ENCODE data around the gene RAB20.
"Not testable (repeated sequence)": the region's sequence is repeated elsewhere in the genome, so short reads cannot be mapped to it uniquely, and the experiment has no call there.

Gene RAB20

DNA sequence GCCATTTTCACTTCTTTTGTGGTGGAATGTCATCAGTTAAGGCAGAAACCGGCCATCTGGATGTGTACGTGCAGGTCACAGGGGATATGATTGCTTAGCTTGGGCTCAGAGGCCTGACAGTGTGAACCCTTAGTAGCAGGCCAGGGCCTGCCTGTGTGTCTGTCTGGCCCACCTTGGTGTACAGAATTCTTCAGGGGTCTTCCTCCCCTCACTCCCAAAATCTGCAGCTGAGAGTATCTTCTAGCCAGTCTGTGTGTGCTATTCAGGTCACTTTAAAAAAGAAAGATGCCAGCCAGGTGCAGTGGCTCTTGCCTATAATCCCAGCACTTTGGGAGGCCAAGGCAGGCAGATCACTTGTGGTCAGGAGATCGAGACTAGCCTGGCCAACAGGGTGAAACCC lies 74.6 kb downstream of the RAB20 start:
- not testable (repeated sequence) for H3K9me3 ChIP-seq (ENCODE audit: control insufficient read depth, low read length); H3K4me3 ChIP-seq (ENCODE audit: extremely low read depth, insufficient read depth, low read length, poor library complexity, severe bottlenecking)
- Histone ChIP-seq H3K36me3 (ENCODE audit: control insufficient read depth, insufficient read depth, low read length) (peaks cover 79% of the 10 kb centered on the region), H3K27ac (ENCODE audit: low read depth, low read length, severe bottlenecking) (peak overlapping the region; percentile 73), H3K4me1 (ENCODE audit: control insufficient read depth, insufficient read depth, low read length, poor library complexity, severe bottlenecking) (peaks cover 35% of the 10 kb centered on the region)
- WGBS, 2 experiments (ENCODE audit: insufficient coverage in 2 of 2), result 35 to 60% methylated on average over 1 to 3 of the region's 3 CpGs

DNA sequence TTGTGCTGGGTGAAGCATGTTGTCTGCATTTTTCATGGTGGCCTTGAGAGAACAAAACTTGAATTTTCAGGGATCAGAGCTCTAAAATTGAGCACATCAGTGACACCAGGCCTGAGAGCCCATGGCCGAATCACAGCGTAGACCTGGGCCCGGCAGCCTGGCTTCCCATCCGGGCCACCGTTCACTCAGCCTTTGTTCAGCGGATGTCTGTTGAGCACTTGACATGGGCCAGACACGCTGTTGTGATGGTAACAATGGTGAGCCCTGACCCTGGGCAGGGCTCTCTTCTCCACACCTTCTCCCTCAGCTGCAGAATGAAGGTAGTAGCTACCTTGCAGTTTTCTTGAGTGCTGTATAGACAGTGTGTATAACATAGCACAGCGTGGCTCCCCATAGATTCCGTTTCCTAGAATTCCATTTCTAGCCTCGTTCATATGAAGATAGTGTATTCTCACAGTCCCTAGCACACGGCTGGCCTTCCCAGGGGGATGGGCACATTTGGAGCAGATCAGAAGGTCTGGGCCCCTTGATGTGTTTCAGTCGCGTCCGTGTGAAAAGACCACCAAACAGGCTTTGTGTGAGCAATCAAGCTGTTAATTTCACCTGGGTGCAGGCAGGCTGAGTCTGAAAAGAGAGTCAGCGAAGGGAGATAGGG lies 75.3 kb downstream of the RAB20 start:
- 25 to 34% methylated on average over 10 to 14 of the region's 15 CpGs for WGBS, 2 experiments (ENCODE audit: insufficient coverage in 2 of 2)
- Histone ChIP-seq H3K4me3 (ENCODE audit: extremely low read depth, insufficient read depth, low read length, poor library complexity, severe bottlenecking) (no peak overlapping the region), H3K27ac (ENCODE audit: low read depth, low read length, severe bottlenecking) (peak overlapping the region; percentile 98), H3K9me3 (ENCODE audit: control insufficient read depth, low read length) (no peaks in the 10 kb centered on the region), H3K36me3 (ENCODE audit: control insufficient read depth, insufficient read depth, low read length) (peaks cover 75% of the 10 kb centered on the region), H3K4me1 (ENCODE audit: control insufficient read depth, insufficient read depth, low read length, poor library complexity, severe bottlenecking) (peaks cover 35% of the 10 kb centered on the region)

DNA sequence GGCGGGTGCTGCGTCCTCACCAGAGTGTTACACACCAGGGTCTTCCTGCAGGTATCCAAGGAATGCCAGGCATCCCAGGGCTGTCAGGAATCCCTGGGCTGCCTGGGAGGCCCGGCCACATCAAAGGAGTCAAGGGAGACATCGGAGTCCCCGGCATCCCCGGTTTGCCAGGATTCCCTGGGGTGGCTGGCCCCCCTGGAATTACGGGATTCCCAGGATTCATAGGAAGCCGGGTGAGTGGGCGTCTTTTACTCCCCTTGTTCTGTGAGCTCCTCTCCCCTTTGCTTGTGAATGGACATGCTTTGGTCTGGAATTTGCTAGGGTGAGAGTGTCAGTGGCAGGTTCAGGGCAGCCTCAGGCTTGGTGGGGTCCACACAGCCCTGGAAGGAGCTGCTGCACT lies 75.9 kb downstream of the RAB20 start:
- WGBS, 2 experiments (ENCODE audit: insufficient coverage in 2 of 2), result 21 to 30% methylated on average over 5 to 9 of the region's 9 CpGs
- Histone ChIP-seq H3K27ac (ENCODE audit: low read depth, low read length, severe bottlenecking) (peak overlapping the region; percentile 98), H3K4me3 (ENCODE audit: extremely low read depth, insufficient read depth, low read length, poor library complexity, severe bottlenecking) (no peak overlapping the region), H3K4me1 (ENCODE audit: control insufficient read depth, insufficient read depth, low read length, poor library complexity, severe bottlenecking) (peaks cover 35% of the 10 kb centered on the region), H3K9me3 (ENCODE audit: control insufficient read depth, low read length) (no peaks in the 10 kb centered on the region), H3K36me3 (ENCODE audit: control insufficient read depth, insufficient read depth, low read length) (peaks cover 71% of the 10 kb centered on the region)

DNA sequence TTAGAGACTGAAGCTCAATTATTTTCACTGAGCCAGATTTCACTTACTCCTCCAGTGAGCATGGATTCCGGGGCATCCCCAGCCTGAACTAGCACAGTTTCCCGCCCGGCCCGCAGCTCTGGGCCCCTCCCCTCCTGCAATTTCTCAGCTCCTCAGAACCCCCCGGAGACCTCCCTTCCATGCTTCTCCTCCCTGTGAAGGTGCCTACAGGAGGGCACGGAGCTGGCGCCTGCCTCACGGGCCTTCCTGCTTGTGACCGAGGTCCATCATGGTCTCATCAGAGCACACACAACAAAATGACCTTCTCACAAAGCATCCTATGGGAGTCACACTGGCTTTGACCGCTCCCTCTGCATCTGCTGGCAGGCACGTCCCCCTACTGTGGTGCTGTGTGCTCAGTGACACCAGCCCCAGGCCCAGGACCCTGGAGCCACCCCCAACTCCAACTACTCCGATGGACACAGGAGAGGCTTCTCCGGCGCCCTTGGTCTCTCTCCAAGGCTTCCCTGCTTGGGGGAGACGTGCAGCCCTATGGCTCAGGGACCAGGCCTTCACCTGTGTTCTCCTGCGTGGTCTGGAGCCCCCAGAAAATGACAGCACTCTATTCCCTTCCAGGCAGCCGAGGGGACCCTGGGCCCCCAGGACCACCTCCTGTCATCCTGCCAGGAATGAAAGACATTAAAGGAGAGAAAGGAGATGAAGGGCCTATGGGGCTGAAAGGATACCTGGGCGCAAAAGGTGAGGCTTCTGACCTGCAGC lies 77.1 kb downstream of the RAB20 start:
- WGBS, 2 experiments (ENCODE audit: insufficient coverage in 2 of 2), result 91% methylated on average over 8 to 16 of the region's 18 CpGs
- no peaks in the 10 kb centered on the region for H3K9me3 ChIP-seq (ENCODE audit: control insufficient read depth, low read length)
- no peak overlapping the region for H3K4me3 ChIP-seq (ENCODE audit: extremely low read depth, insufficient read depth, low read length, poor library complexity, severe bottlenecking)
- peak overlapping the region; percentile 49 for H3K27ac ChIP-seq (ENCODE audit: low read depth, low read length, severe bottlenecking)
- H3K4me1 ChIP-seq (ENCODE audit: control insufficient read depth, insufficient read depth, low read length, poor library complexity, severe bottlenecking), result peaks cover 35% of the 10 kb centered on the region
- H3K36me3 ChIP-seq (ENCODE audit: control insufficient read depth, insufficient read depth, low read length), result peaks cover 71% of the 10 kb centered on the region

DNA sequence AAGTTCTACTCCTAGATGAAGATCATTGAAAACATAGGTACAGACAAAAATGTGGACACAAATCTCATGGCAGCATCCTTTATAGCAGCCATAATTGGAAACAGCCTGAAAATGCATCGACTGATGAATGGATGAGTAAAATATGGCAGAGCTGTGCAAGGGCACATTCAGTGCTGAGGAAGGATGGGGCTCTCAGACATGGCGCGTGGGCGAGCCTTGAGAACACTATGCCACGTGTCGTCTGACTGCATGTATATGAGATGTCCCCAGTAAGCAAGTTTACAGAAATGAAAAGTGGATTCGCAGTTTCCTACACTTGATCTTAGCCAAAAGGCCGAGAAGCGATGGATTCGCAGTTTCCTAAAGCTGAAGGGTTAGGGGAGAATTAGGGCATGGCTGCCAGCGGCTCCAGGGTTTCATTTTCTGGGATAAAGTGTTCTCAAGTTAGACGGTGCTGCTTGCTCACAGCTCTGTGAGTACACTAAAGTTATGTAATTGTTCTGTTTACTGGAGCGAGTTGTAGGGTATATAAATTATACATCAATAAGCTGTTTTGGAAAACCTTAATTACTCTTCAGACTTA lies 78.0 kb downstream of the RAB20 start:
- WGBS, 2 experiments (ENCODE audit: insufficient coverage in 2 of 2), result 94 to 95% methylated on average over 9 to 11 of the region's 13 CpGs
- H3K4me3 ChIP-seq (ENCODE audit: extremely low read depth, insufficient read depth, low read length, poor library complexity, severe bottlenecking), result no peak overlapping the region
- H3K27ac ChIP-seq (ENCODE audit: low read depth, low read length, severe bottlenecking), result no peak overlapping the region
- peaks cover 31% of the 10 kb centered on the region for H3K4me1 ChIP-seq (ENCODE audit: control insufficient read depth, insufficient read depth, low read length, poor library complexity, severe bottlenecking)
- H3K36me3 ChIP-seq (ENCODE audit: control insufficient read depth, insufficient read depth, low read length), result peaks cover 71% of the 10 kb centered on the region
- H3K9me3 ChIP-seq (ENCODE audit: control insufficient read depth, low read length), result no peaks in the 10 kb centered on the region

DNA sequence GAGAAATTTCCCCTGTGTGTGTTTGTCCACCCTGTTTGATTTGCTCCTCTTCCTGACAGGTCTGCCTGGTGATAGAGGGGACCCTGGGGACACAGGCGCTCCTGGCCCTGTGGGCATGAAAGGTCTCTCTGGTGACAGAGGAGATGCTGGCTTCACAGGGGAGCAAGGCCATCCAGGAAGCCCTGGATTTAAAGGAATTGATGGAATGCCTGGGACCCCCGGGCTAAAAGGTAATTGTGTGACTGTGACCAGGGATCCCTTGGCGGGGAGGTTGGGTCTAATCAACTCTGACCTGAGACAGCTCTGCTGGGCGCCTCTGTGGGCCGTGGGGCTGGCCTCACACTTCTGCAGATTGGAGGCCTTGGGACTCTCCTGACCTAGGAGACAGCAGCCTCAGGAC lies 81.4 kb downstream of the RAB20 start:
- Histone ChIP-seq H3K27ac (ENCODE audit: low read depth, low read length, severe bottlenecking) (no peak overlapping the region), H3K4me3 (ENCODE audit: extremely low read depth, insufficient read depth, low read length, poor library complexity, severe bottlenecking) (no peak overlapping the region), H3K4me1 (ENCODE audit: control insufficient read depth, insufficient read depth, low read length, poor library complexity, severe bottlenecking) (peaks cover 16% of the 10 kb centered on the region), H3K9me3 (ENCODE audit: control insufficient read depth, low read length) (no peaks in the 10 kb centered on the region), H3K36me3 (ENCODE audit: control insufficient read depth, insufficient read depth, low read length) (peaks cover 88% of the 10 kb centered on the region)
- WGBS, 2 experiments (ENCODE audit: insufficient coverage in 2 of 2), result 80 to 85% methylated on average over 5 of the region's 5 CpGs

DNA sequence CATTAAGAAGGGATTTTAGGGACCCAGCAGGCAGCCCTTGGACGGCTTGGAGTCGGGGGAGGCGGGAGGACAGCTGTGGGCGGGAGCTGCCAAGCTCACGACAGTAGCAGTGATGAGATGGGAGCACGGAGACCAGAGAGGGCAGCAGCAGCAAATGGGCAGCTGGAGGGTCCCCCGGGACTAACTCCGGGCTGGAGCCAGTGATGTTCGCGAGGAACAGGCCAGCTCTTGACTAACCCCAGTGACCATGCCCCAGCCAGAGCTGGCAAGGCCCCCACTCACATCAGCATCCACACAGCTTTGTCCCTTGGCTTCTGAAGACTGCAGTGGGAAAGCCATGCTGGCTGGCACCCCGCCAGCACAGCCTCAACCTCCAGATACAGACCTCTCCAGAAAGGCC lies 81.9 kb downstream of the RAB20 start:
- no peaks in the 10 kb centered on the region for H3K9me3 ChIP-seq (ENCODE audit: control insufficient read depth, low read length)
- H3K4me3 ChIP-seq (ENCODE audit: extremely low read depth, insufficient read depth, low read length, poor library complexity, severe bottlenecking), result no peak overlapping the region
- 88 to 92% methylated on average over 9 to 10 of the region's 11 CpGs for WGBS, 2 experiments (ENCODE audit: insufficient coverage in 2 of 2)
- no peak overlapping the region for H3K27ac ChIP-seq (ENCODE audit: low read depth, low read length, severe bottlenecking)
- H3K4me1 ChIP-seq (ENCODE audit: control insufficient read depth, insufficient read depth, low read length, poor library complexity, severe bottlenecking), result peaks cover 12% of the 10 kb centered on the region
- peaks cover 88% of the 10 kb centered on the region for H3K36me3 ChIP-seq (ENCODE audit: control insufficient read depth, insufficient read depth, low read length)

DNA sequence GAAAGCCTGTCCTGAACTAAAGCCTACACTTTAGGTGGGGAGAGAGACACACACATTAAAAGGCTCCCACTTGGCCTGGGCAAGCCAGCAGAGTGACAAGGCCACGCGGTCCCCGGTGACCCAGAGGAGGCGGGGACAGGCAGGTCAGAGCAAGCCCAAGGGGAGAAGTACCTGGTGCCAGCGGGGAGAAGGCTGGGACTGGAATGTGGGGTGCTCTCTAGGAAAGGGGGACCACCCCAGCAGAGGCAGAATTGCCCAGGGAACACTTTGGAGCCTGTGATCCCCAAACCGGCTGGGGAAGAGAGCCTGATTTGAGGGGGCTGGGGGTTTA lies 82.3 kb downstream of the RAB20 start:
- Histone ChIP-seq H3K36me3 (ENCODE audit: control insufficient read depth, insufficient read depth, low read length) (peaks cover 88% of the 10 kb centered on the region), H3K4me3 (ENCODE audit: extremely low read depth, insufficient read depth, low read length, poor library complexity, severe bottlenecking) (no peak overlapping the region), H3K4me1 (ENCODE audit: control insufficient read depth, insufficient read depth, low read length, poor library complexity, severe bottlenecking) (peaks cover 12% of the 10 kb centered on the region), H3K27ac (ENCODE audit: low read depth, low read length, severe bottlenecking) (peak overlapping the region; percentile 16), H3K9me3 (ENCODE audit: control insufficient read depth, low read length) (no peaks in the 10 kb centered on the region)
- 94 to 100% methylated on average over 3 to 6 of the region's 6 CpGs for WGBS, 2 experiments (ENCODE audit: insufficient coverage in 2 of 2)

DNA sequence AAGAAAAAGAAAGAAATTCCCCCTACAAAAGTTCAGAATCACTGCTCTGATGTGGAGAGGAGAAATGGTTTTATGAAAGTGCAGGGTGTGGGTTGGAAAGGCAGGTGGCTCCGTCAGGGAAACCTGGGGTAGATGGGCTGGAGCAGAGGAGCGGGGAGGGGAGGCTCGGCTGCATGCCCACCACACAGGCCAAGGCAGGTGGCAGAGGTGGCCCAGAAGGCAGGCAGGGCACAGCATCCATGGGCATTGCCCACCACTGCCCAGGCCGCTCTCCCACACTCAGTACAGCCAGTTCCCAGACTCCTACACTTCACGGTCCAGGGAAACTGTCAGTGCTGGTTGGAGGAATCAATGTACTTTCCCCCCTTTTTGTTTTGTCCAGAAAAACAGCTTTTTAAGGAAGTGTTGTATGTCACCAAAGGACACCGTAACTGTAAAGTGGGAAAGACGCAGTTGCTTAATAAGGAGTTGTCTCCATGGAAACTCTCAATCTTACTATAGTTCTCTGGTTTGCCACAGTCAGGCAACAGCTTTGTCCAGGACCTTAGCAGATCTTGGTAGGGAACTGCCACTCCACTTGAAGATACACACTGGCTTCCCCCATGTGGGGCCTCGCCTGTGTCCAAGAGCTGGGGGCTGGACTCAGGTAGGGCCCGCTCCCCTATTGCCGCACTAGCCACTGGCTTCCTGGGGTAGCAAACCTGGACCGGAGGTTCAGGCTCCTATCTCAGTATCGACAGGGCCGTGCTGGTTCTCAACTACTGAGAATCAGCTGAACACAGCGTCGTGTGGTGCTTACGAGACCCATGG lies 82.9 kb downstream of the RAB20 start:
- H3K36me3 ChIP-seq (ENCODE audit: control insufficient read depth, insufficient read depth, low read length), result peaks cover 92% of the 10 kb centered on the region
- H3K27ac ChIP-seq (ENCODE audit: low read depth, low read length, severe bottlenecking), result no peak overlapping the region
- peaks cover 12% of the 10 kb centered on the region for H3K4me1 ChIP-seq (ENCODE audit: control insufficient read depth, insufficient read depth, low read length, poor library complexity, severe bottlenecking)
- no peaks in the 10 kb centered on the region for H3K9me3 ChIP-seq (ENCODE audit: control insufficient read depth, low read length)
- 96 to 98% methylated on average over 12 to 14 of the region's 16 CpGs for WGBS, 2 experiments (ENCODE audit: insufficient coverage in 2 of 2)
- no peak overlapping the region for H3K4me3 ChIP-seq (ENCODE audit: extremely low read depth, insufficient read depth, low read length, poor library complexity, severe bottlenecking)

DNA sequence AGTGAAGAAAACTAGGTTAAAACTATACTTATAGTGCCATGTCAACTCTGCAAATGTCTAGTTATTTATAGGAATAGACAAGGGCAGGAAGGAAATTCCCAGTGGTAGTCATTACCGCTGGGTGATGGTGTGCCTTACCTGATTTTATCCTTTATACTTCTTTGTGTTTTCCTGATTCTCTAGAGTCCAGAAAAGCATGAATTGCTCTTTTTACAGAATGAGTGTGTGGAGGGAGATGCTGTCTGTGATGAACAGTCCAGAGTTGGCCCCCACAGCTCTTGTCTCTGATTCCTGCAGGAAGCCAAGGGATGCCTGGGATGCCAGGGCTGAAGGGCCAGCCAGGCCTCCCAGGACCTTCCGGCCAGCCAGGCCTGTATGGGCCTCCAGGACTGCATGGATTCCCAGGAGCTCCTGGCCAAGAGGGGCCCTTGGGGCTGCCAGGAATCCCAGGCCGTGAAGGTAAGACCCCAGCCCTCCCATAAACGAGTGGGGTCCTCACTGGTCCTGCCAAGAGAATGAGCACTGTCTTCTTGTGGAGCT lies 83.7 kb downstream of the RAB20 start:
- Histone ChIP-seq H3K27ac (ENCODE audit: low read depth, low read length, severe bottlenecking) (no peak overlapping the region), H3K4me1 (ENCODE audit: control insufficient read depth, insufficient read depth, low read length, poor library complexity, severe bottlenecking) (peaks cover 9% of the 10 kb centered on the region), H3K4me3 (ENCODE audit: extremely low read depth, insufficient read depth, low read length, poor library complexity, severe bottlenecking) (no peak overlapping the region), H3K36me3 (ENCODE audit: control insufficient read depth, insufficient read depth, low read length) (peaks cover 92% of the 10 kb centered on the region), H3K9me3 (ENCODE audit: control insufficient read depth, low read length) (no peaks in the 10 kb centered on the region)
- WGBS, 2 experiments (ENCODE audit: insufficient coverage in 2 of 2), result 95 to 98% methylated on average over 2 to 3 of the region's 4 CpGs

All from mesodermal cell (in vitro differentiated cells).